Natural killer cell (primary cell): Measurements from ENCODE around the gene MINDY3. TPM values are rescaled to one million over a fixed set of nuclear protein-coding genes. Genes with fewer than 3 reads are reported as not detected.

Experiments
- ATAC-seq, 3 donors: fragments of 150-1000 bp in 2 of 3; fragments of 200-7000 bp in 1 of 3; cut with Tn5 transposase; 1 replicate in 1 of 3; 2 replicates in 2 of 3; pipeline ENCODE4 v1.10.0; 2021; ENCODE audit warnings: mild to moderate bottlenecking in 2 of 3, moderate library complexity in 2 of 3
- DNase-seq, 2 donors: peaks; one replicate each; pipeline versions ENCODE4 v3.0.0 to v3.0.0-alpha.2; 2013 to 2021; ENCODE audit warnings: mixed read lengths in 1 of 2
- H3K27ac ChIP-seq: one replicate; pipeline ENCODE4 v1.5.1; 2013; ENCODE audit warnings: mild to moderate bottlenecking, low read length
- H3K27me3 ChIP-seq: one replicate; pipeline ENCODE4 v1.6.1; 2013; ENCODE audit warnings: low read length; ENCODE audit not compliant: control insufficient read depth, insufficient read depth
- H3K36me3 ChIP-seq: one replicate; pipeline ENCODE4 v1.6.1; 2013; ENCODE audit warnings: low read length; ENCODE audit not compliant: control insufficient read depth, insufficient read depth
- H3K4me1 ChIP-seq: one replicate; pipeline ENCODE4 v1.6.1; 2013; ENCODE audit warnings: low read length; ENCODE audit not compliant: control insufficient read depth, insufficient read depth
- H3K4me3 ChIP-seq: one replicate; pipeline ENCODE4 v1.5.1; 2013; ENCODE audit warnings: low read length
- H3K9me3 ChIP-seq: one replicate; pipeline ENCODE4 v1.6.1; 2013; ENCODE audit warnings: low read length; ENCODE audit not compliant: control insufficient read depth, insufficient read depth
- H3K27ac Mint-ChIP-seq, 2 donors: one replicate each; pipeline ENCODE4 v1.8.0; 2022; ENCODE audit warnings: mild to moderate bottlenecking in 2 of 2, mixed read lengths in 2 of 2, moderate library complexity in 1 of 2
- H3K27me3 Mint-ChIP-seq, 2 donors: one replicate each; pipeline ENCODE4 v1.8.0; 2022; ENCODE audit warnings: low read depth in 2 of 2, mixed read lengths in 2 of 2
- H3K36me3 Mint-ChIP-seq: one replicate; pipeline ENCODE4 v1.8.0; 2022; ENCODE audit warnings: mixed read lengths
- H3K4me1 Mint-ChIP-seq, 2 donors: one replicate each; pipeline ENCODE4 v1.8.0; 2022; ENCODE audit warnings: mixed read lengths in 2 of 2
- H3K4me3 Mint-ChIP-seq: one replicate; pipeline ENCODE4 v1.8.0; 2022; ENCODE audit warnings: mild to moderate bottlenecking, moderate library complexity, mixed read lengths
- H3K9me3 Mint-ChIP-seq, 2 donors: one replicate each; pipeline ENCODE4 v1.8.0; 2022; ENCODE audit warnings: mixed read lengths in 2 of 2
- CTCF ChIP-seq: fragments of 200-600 bp; IDR thresholded peaks from one replicate; pipeline ENCODE4 v1.8.0; 2022; ENCODE audit warnings: antibody characterized with exemption
- WGBS: methylation state at CpG from one replicate; pipeline ENCODE4 v1.1.7; 2013; ENCODE audit warnings: missing lambda C conversion rate; ENCODE audit not compliant: insufficient coverage; 5-methylcytosine and 5-hydroxymethylcytosine counted together
- intact Hi-C: fragments of 100-400 bp; cut with micrococcal nuclease; formaldehyde crosslinking; loops from one replicate; pipeline ENCODE4 v1.14.2; 2022
- total RNA-seq, 4 donors: library from RNA; stranded (reverse); fragments of 120-200 nt in 1 of 4; gene quantifications; one replicate each; pipeline versions ENCODE4 v1.2.3 to v1.2.4, GENCODE V29; 2013 to 2022

The MINDY3 gene
- total RNA-seq, 3 donors from 2014 or later (not counting 1 experiment from before 2014, with no cell fraction given) = 48.8 to 57.3 (median 53.3) TPM

- DNase-seq = no peak
- no peak overlapping the region for H3K4me3 Mint-ChIP-seq
- H3K4me1 Mint-ChIP-seq = no peaks in the 10 kb centered on the region
- WGBS = 93% methylated on average over 3 of the region's 3 CpGs
- no peaks in the 10 kb centered on the region for H3K9me3 ChIP-seq
- H3K36me3 ChIP-seq = no peaks in the 10 kb centered on the region
- TF ChIP-seq CTCF = no peak
- H3K4me3 ChIP-seq = no peak overlapping the region
- no peak overlapping the region for H3K27ac ChIP-seq
- no peaks in the 10 kb centered on the region for H3K9me3 Mint-ChIP-seq
- peaks cover 10 to 14% of the 10 kb centered on the region in 2 donors for H3K27me3 Mint-ChIP-seq
- no peaks in the 10 kb centered on the region for H3K27me3 ChIP-seq
- no peaks in the 10 kb centered on the region for H3K4me1 ChIP-seq
- H3K27ac Mint-ChIP-seq = no peak overlapping the region
- intact Hi-C loops = no loop called here
- H3K36me3 Mint-ChIP-seq = no peaks in the 10 kb centered on the region
- ATAC-seq = no peak
Observed at GRCh38 chr10:15742836-15743235, 117.5 kb downstream of the MINDY3 start.

- intact Hi-C loops = no loop called here
- Histone ChIP-seq H3K4me1 (no peaks in the 10 kb centered on the region), H3K9me3 (no peaks in the 10 kb centered on the region), H3K27ac (no peak overlapping the region), H3K4me3 (no peak overlapping the region), H3K36me3 (no peaks in the 10 kb centered on the region), H3K27me3 (no peaks in the 10 kb centered on the region)
- Mint-ChIP-seq H3K27me3 (peaks cover 10 to 14% of the 10 kb centered on the region in 2 donors), H3K9me3 (no peaks in the 10 kb centered on the region), H3K4me1 (no peaks in the 10 kb centered on the region), H3K36me3 (no peaks in the 10 kb centered on the region), H3K27ac (no peak overlapping the region), H3K4me3 (no peak overlapping the region)
- 83% methylated on average over 3 of the region's 5 CpGs for WGBS
- no peak for TF ChIP-seq CTCF
- ATAC-seq (no peak), DNase-seq (no peak)
Observed at GRCh38 chr10:15742102-15742501, 118.2 kb downstream of the MINDY3 start.

- Mint-ChIP-seq H3K36me3 (no peaks in the 10 kb centered on the region), H3K27ac (no peak overlapping the region), H3K27me3 (peaks cover 4 to 12% of the 10 kb centered on the region in 2 donors), H3K9me3 (no peaks in the 10 kb centered on the region), H3K4me1 (no peaks in the 10 kb centered on the region), H3K4me3 (no peak overlapping the region)
- no peaks in the 10 kb centered on the region for H3K4me1 ChIP-seq
- no peak for ATAC-seq
- no peak overlapping the region for H3K4me3 ChIP-seq
- no peaks in the 10 kb centered on the region for H3K9me3 ChIP-seq
- WGBS = 87% methylated on average over 5 of the region's 5 CpGs
- no peak for TF ChIP-seq CTCF
- H3K36me3 ChIP-seq = no peaks in the 10 kb centered on the region
- no peaks in the 10 kb centered on the region for H3K27me3 ChIP-seq
- no peak for DNase-seq
- intact Hi-C loops = no loop called here
- H3K27ac ChIP-seq = no peak overlapping the region
Observed at GRCh38 chr10:15741581-15741980, 118.7 kb downstream of the MINDY3 start.

- H3K27ac Mint-ChIP-seq = no peak overlapping the region
- Histone ChIP-seq H3K36me3 (no peaks in the 10 kb centered on the region), H3K9me3 (no peaks in the 10 kb centered on the region), H3K27me3 (no peaks in the 10 kb centered on the region), H3K4me1 (no peaks in the 10 kb centered on the region), H3K4me3 (no peak overlapping the region), H3K27ac (no peak overlapping the region)
- H3K4me3 Mint-ChIP-seq = no peak overlapping the region
- DNase-seq = no peak
- no peak for ATAC-seq
- intact Hi-C loops = no loop called here
- 91% methylated on average over 5 of the region's 6 CpGs for WGBS
- H3K9me3 Mint-ChIP-seq = no peaks in the 10 kb centered on the region
- no peaks in the 10 kb centered on the region for H3K4me1 Mint-ChIP-seq
- H3K36me3 Mint-ChIP-seq = no peaks in the 10 kb centered on the region
- TF ChIP-seq CTCF = no peak
- H3K27me3 Mint-ChIP-seq = peaks cover 0 to 19% of the 10 kb centered on the region in 2 donors
Observed at GRCh38 chr10:15740261-15740660, 120.0 kb downstream of the MINDY3 start.
